SIG-M5 (cell line): ENCODE measurements around the gene EZH1.

ENCODE experiments used
- DNase-seq: peaks from one replicate; lab custom pipeline; 2025; lab: John Stamatoyannopoulos, UW

Gene EZH1

DNA sequence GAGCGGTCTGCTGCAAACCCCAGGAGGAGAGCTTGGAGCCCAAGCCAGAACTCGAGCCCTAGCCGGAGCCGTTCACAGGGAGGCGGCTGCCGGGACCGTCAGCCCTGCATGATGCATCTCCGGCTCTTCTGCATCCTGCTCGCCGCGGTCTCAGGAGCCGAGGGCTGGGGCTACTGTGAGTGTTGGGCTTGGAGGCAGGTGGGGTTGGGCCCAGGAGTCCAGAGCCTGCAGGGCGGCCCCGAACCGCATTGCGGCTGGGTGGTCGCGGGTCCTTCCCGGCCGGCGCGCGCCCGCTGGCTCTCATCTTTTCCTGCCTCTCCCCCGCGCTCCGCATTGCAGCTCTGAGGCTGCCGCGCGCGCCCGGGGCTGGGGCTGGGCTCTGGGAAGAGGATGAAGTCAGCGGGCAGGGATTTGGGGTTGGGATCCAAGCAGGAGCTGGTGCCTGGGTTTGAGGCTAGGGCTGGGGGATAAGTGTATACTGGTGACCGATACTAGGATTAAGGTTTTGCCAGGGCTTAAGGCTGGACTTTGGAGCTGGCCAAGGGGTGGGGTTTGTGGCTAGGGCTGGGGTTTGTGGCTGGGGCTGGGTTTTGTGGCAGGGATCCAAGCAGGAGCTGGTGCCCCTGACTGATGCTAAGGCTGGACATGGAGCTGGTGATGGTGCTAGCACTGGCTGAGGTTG lies 62.0 kb downstream of the EZH1 start:
- no peak for DNase-seq

GRCh38 chr17:42681976-42682721 lies 62.7 kb downstream of the EZH1 start, which contains the start of gene CNTNAP1:
TSS of gene CNTNAP1 (plus strand) at chr17:42682531. CDS start at chr17:42682830, 299 bp downstream.
- DNase-seq, result no peak

DNA sequence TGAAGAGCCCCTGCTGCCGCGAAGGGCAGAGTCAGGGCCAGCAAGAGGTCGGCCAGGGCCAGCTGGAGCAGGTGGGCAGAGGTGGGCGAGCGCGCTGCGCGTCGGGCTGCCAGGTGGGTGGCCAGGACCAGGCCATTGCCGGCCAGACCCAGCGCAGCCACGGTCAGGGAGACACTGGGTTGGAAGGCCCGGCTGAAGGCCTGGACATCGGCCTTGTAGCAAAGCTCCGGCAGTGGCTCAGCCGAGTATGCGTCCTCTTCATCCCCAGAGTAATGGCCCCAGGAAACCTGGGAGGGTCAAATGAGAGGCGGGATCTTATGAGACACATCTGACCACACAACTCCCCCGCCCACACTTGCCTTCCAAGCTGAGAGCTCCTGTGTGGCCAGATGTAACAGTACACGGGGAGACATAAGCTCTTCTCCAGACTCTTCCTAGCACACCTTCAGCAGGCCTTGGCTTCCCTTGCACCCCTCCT lies 64.5 kb downstream of the EZH1 start:
- DNase-seq, result no peak

DNA sequence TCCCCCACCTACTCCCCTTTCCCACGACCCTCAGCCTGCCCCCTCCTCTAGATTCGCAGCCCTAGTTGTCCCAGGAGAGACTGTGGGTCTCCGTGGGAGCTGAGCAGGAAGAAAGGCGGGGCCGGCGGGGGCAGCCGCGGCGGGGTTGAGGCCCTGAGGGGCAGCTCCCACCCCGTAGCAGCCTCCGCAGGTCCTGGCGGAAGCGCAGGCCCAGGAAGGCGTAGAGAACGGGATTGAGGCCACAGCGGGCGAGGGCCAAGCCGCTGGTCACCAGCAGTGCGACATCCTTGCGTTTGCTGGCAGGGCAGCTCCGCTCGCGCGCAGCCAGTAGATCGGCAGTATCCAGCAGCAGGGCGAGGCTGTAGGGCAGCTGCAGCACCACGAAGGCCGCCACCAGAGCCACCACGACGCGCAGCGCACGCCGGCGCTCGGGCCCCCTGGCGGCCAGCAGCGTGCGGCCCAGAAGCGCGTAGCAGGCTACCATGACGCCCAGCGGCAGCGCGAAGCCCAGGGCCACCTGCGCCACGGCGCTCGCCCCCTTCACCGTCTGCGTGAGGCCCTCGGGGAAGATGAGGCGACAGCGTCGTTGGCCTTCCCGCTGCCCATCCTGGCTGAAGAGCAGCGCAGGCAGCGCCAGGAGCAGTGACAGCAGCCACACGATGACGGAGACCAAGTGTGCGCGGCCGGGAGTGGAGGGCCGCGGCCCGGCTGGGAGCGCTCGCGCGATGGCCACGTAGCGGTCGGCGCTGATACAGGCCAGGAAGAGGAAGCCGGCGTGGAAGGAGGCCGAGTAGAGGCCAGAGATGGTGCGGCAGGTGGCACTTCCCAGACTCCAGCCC lies 65.1 kb downstream of the EZH1 start:
- no peak for DNase-seq

DNA sequence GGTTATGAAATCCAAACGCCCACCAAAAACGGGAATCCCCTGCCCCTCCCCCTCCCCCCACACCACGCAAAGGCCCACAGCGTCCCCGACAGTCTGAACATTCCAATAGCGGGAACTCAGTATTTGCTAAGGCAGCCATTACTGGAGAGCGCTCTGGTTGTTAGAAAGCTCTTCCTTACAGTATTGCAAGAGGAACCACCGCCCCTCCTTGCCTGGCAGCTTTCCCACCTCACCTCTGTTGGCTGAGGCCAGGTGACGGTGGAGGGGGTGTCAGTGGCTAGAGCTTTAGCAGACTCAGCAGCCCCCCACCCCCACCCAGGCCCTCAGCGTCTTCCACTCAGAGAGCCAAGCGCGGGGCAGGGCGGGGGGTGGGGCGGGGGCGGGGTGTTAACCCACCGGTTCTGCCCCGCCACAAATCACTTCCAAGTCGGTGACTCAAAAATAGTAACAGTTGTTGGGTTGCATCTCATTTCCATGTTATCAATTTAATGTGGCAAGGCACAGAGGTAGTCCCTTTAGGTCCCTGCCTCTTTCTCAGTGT lies 65.8 kb downstream of the EZH1 start:
- DNase-seq, result no peak

DNA sequence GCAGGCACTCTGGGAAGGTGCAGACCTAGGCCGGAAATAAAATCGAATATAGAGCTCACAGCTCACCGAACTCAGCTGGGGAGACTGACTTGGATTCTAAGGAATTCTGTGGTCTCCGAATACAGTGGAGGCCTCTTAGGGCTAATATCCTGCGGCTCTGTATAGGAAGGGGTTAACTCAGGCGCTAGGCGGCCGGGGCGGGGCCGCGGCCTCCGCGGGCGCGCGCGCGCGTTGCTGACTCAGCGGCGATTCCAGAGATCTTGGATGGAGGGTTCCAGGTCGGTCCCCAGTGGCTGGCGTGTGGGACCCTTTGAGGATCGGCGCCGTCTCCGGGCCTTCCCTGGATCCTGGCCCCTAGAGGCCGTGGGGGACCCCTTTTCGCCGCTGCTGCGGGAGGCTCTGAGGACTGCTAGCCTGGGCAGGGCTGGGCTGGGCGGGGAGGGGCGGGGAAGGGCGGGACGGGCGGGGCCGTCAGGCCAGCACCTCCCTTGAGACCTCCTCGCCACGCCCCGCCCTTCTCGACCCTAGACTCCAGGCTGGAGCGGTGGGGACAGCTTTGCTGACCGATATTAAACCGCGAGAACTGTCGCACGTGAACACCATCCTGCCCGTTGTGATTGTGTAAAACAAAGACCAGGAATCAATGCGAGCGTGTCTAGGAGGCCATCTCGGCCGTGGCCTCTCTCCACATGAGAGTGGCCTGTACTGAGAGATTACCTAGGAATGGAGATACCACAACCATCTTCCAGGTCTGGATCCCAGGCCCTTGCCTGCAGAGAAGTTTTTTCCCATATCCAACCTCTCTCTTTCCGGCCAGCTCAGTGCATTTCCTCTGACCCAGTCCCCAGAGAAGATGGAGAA lies 66.7 kb downstream of the EZH1 start:
- no peak for DNase-seq

GRCh38 chr17:42677012-42677857 lies 67.6 kb downstream of the EZH1 start:
- DNase-seq, result peak; percentile 97

DNA sequence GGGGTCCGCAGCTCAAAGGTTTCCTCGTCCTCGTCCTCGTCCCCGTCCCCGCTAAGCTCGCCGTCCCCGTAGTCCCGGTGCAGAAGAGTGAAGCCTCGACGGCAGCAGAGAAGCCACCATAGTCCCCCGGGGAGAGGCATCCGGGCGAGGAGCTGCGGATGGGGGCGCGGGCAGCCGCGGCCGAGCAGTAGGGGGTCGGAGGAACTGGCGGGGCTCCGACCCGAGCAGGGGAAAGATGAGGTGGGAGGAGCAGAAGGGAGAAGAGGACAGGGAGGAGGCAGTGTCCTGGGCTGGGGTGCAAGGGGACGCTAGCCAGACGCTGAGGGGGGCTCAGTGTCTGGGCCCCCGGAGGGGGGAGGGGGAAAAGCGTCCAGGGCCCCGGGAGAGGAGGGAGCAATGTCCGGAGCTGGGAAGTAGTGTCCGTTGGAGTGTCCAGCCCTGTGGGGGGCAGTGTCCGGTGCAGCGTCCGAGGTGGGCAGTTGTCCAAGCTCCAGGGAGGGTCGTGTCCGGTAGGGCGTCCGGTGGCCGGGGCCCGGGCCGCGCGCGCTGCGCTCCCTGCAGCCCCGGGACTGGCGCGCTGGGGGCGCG lies 68.3 kb downstream of the EZH1 start, which contains the start of gene PLEKHH3:
Gene PLEKHH3 (minus strand): TSS at position 571 of the 588 bp plus-strand sequence. CDS start 431 bp downstream, at position 140.
- DNase-seq, result no peak

DNA sequence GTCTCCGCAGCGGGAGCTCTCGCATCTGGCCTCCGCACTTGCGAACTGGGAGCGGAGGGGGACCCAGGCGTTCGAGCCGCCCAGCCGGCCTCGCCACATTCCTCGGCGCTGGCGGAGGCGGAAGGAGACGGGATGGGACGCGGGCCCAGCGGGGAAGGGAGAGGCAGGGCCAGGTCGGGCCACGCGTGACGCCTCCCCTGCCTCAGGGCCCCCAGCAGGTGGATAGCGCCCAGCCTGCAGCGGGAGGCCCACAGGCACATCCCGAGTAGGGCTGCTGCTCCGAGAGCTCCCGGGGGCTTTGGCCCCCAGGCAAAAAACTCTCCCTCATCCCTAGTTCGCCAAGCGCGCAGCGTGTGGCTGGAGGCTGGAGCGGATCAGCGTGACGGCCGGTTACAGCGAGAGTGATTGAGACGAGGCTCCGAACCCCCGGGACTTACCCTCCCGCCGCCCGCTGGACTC lies 68.8 kb downstream of the EZH1 start:
- no peak for DNase-seq

- no peak for DNase-seq
These were observed 69.4 kb downstream of the EZH1 start for GRCh38 chr17:42675348-42675964.

GRCh38 chr17:42674755-42675347 lies 70.0 kb downstream of the EZH1 start:
- DNase-seq, result no peak

GRCh38 chr17:42673885-42674754 lies 70.7 kb downstream of the EZH1 start:
- no peak for DNase-seq

GRCh38 chr17:42673266-42673884 lies 71.5 kb downstream of the EZH1 start:
- no peak for DNase-seq

DNA sequence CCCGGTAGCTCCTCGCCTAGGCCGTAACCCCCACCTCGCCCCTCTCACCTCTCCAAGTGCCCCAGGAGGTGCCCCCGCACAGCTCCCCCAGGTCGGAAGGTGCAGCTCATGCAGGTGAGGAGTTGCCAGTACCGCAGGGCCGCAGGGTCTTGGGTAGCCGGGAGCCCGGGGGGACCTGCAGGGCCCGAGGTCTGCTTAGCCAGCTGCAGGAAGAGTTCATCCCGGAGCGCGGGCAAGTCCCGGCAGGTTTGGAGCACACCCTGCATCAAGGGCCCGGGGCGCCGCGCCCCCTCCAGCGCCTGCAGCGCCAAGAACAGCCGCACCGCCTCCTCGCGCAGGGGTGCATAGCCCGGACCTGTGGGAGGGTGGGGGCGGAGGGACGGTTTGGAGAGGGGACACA lies 72.8 kb downstream of the EZH1 start:
- no peak for DNase-seq

GRCh38 chr17:42670789-42671657 lies 73.8 kb downstream of the EZH1 start:
- no peak for DNase-seq
